HL-60 (cell line): Measurements from ENCODE around the gene PIRT.

Source experiments
- DNase-seq, 2 experiments: peaks; one replicate each; pipeline ENCODE4 v3.0.0-alpha.2; 2010 to 2020; ENCODE audit warnings: low read depth in 1 of 2, low spot score in 1 of 2
- H3K27ac ChIP-seq: fragments of 250-450 bp; sonication (Bioruptor Pico); replicated peaks from 2 replicates; pipeline ENCODE4 v1.5.1; 2020; ENCODE audit warnings: mild to moderate bottlenecking, moderate library complexity
- H3K27me3 ChIP-seq: fragments of 250-450 bp; sonication (Bioruptor Pico); 2 replicates; pipeline ENCODE4 v1.5.1; 2021; ENCODE audit warnings: mild to moderate bottlenecking, moderate library complexity; ENCODE audit not compliant: insufficient read depth, poor library complexity, severe bottlenecking
- H3K4me3 ChIP-seq: replicated peaks from 2 replicates; pipeline ENCODE4 v1.5.1; 2011; ENCODE audit warnings: mild to moderate bottlenecking, control low read depth, low read length; ENCODE audit not compliant: insufficient read depth
- CTCF ChIP-seq: IDR thresholded peaks from one replicate; pipeline ENCODE4 v1.5.1; 2011; ENCODE audit warnings: low read length, control low read depth, inconsistent platforms; ENCODE audit not compliant: insufficient read depth
- GABPA ChIP-seq: IDR thresholded peaks from 2 replicates; pipeline ENCODE4 v1.6.1; 2012; ENCODE audit warnings: low read depth
- POLR2AphosphoS5 ChIP-seq: IDR thresholded peaks from 2 replicates; pipeline ENCODE4 v1.6.1; 2012; ENCODE audit warnings: low read depth
- REST ChIP-seq: IDR thresholded peaks from 2 replicates; pipeline ENCODE4 v1.6.1; 2012; ENCODE audit warnings: low read depth; ENCODE audit not compliant: insufficient replicate concordance
- SPI1 ChIP-seq: IDR thresholded peaks from 2 replicates; pipeline ENCODE4 v1.6.1; 2012; ENCODE audit warnings: low read depth, mild to moderate bottlenecking, borderline replicate concordance

PIRT gene

GRCh38 chr17:10793816-10794215 lies 44.1 kb downstream of the PIRT start:
- no peaks in the 10 kb centered on the region for H3K27me3 ChIP-seq
- H3K4me3 ChIP-seq, result no peak overlapping the region
- DNase-seq, result no peak
- no peak for TF ChIP-seq SPI1
- TF ChIP-seq GABPA, result no peak
- TF ChIP-seq REST, result no peak
- no peak for TF ChIP-seq POLR2AphosphoS5
- no peak for TF ChIP-seq CTCF
- no peak overlapping the region for H3K27ac ChIP-seq

GRCh38 chr17:10793256-10793655 lies 44.6 kb downstream of the PIRT start:
- DNase-seq, result no peak
- no peak for TF ChIP-seq REST
- no peak for TF ChIP-seq GABPA
- TF ChIP-seq POLR2AphosphoS5, result no peak
- no peak for TF ChIP-seq SPI1
- no peak for TF ChIP-seq CTCF
- Histone ChIP-seq H3K27ac (no peak overlapping the region), H3K27me3 (no peaks in the 10 kb centered on the region), H3K4me3 (no peak overlapping the region)

- Histone ChIP-seq H3K27ac (no peak overlapping the region), H3K4me3 (no peak overlapping the region), H3K27me3 (no peaks in the 10 kb centered on the region)
- DNase-seq, result no peak
- no peak for TF ChIP-seq CTCF
- no peak for TF ChIP-seq REST
- TF ChIP-seq POLR2AphosphoS5, result no peak
- no peak for TF ChIP-seq GABPA
- TF ChIP-seq SPI1, result no peak
These were observed 45.7 kb downstream of the PIRT start for GRCh38 chr17:10792151-10792550.
